Stimulated activated CD4-positive, alpha-beta T cell treated with anti-CD3 and anti-CD28 coated beads, Interleukin-1b, Interleukin-23, amount 100 ng/mL, for 48 hours (primary cell): ENCODE data around the gene RAD9A.

Source experiments
- DNase-seq: peaks from one replicate; pipeline ENCODE4 v3.0.0-alpha.2; 2020

Gene RAD9A

GRCh38 chr11:67442504-67443404 is 51.0 kb downstream of the RAD9A start:
- no peak for DNase-seq

- no peak for DNase-seq
Measured at GRCh38 chr11:67445515-67445914, 53.7 kb downstream of the RAD9A start.
